CD4-positive, alpha-beta T cell (primary cell): ENCODE results near the gene SEMA7A. TPM values are rescaled to one million over a fixed set of nuclear protein-coding genes. Genes with fewer than 3 reads are reported as not detected.

Experiments
- ATAC-seq: fragments of 200-7000 bp; cut with Tn5 transposase; one replicate; pipeline ENCODE4 v1.10.0; 2022; ENCODE audit warnings: mild to moderate bottlenecking; ENCODE audit not compliant: poor library complexity
- CTCF ChIA-PET: fragments of 350-600 bp; sonication (Branson Sonifier 250); formaldehyde crosslinking; loops from one replicate; lab custom pipeline; 2021; ENCODE audit warnings: antibody characterized with exemption, inconsistent platforms; lab: Charles Lee
- POLR2A ChIA-PET: fragments of 350-600 bp; sonication (Branson Sonifier 250); formaldehyde crosslinking; loops from one replicate; lab custom pipeline; 2021; ENCODE audit warnings: antibody characterized with exemption, inconsistent platforms; lab: Charles Lee
- DNase-seq, 14 experiments: peaks; one replicate each; pipeline ENCODE4 v3.0.0-alpha.2; 2013 to 2020; ENCODE audit warnings: mixed read lengths in 2 of 14
- H3K27ac ChIP-seq, 2 donors: one replicate each; pipeline versions ENCODE4 v1.5.1 to v1.7.0; 2013; ENCODE audit warnings: low read length in 2 of 2, low read depth in 1 of 2, mild to moderate bottlenecking in 1 of 2
- H3K27me3 ChIP-seq, 2 experiments: 1 replicate in 1 of 2; 2 replicates in 1 of 2; pipeline versions ENCODE4 v1.6.1 to v1.7.0; 2013; ENCODE audit warnings: low read length in 2 of 2, control low read depth in 1 of 2, mild to moderate bottlenecking in 1 of 2, moderate library complexity in 1 of 2; ENCODE audit not compliant: insufficient read depth in 2 of 2, control insufficient read depth in 1 of 2
- H3K36me3 ChIP-seq: one replicate; pipeline ENCODE4 v1.6.1; 2013; ENCODE audit warnings: low read length, control low read depth; ENCODE audit not compliant: insufficient read depth
- H3K4me1 ChIP-seq: one replicate; pipeline ENCODE4 v1.6.1; 2013; ENCODE audit warnings: low read length, control low read depth; ENCODE audit not compliant: insufficient read depth
- H3K4me3 ChIP-seq: one replicate; pipeline ENCODE4 v1.5.1; 2013; ENCODE audit warnings: mild to moderate bottlenecking, low read length, moderate library complexity
- H3K9me3 ChIP-seq, 2 experiments: 1 replicate in 1 of 2; 2 replicates in 1 of 2; pipeline versions ENCODE4 v1.6.1 to v1.7.0; 2013; ENCODE audit warnings: low read length in 2 of 2, mild to moderate bottlenecking in 2 of 2, control low read depth in 1 of 2, moderate library complexity in 1 of 2; ENCODE audit not compliant: control insufficient read depth in 1 of 2, insufficient read depth in 1 of 2
- H3K27ac Mint-ChIP-seq: one replicate; pipeline ENCODE4 v1.8.0; 2020; ENCODE audit warnings: mixed read lengths
- H3K27me3 Mint-ChIP-seq: one replicate; pipeline ENCODE4 v1.8.0; 2021; ENCODE audit warnings: mixed read lengths
- H3K36me3 Mint-ChIP-seq: one replicate; pipeline ENCODE4 v1.8.0; 2021; ENCODE audit warnings: low read depth, mixed read lengths
- H3K4me1 Mint-ChIP-seq: one replicate; pipeline ENCODE4 v1.8.0; 2021; ENCODE audit warnings: low read depth, mixed read lengths
- H3K4me3 Mint-ChIP-seq: one replicate; pipeline ENCODE4 v1.8.0; 2020; ENCODE audit warnings: mild to moderate bottlenecking, mixed read lengths
- H3K9me3 Mint-ChIP-seq: one replicate; pipeline ENCODE4 v1.8.0; 2020; ENCODE audit warnings: mixed read lengths
- intact Hi-C, 2 experiments: fragments of 100-400 bp; cut with DNase I in 1 of 2; cut with micrococcal nuclease in 1 of 2; formaldehyde crosslinking; loops; one replicate each; pipeline versions ENCODE4 v1.15.1 to v1.9.0; 2023 to 2025; cut with DNase I, micrococcal nuclease
- total RNA-seq, 174 experiments: library from RNA in 2 of 174; stranded (reverse) in 2 of 174; gene quantifications; one replicate each; pipeline ENCODE4 v1.2.3 and lab custom pipeline; 2021 to 2026
- TF ChIP-seq, protein P1 (sequence below): fragments of 200-600 bp; IDR thresholded peaks from one replicate; pipeline ENCODE4 v1.8.0; 2022; ENCODE audit warnings: antibody characterized with exemption, mild to moderate bottlenecking

SEMA7A gene
- total RNA-seq, 2 experiments from 2014 or later, result 2.3 to 2.7 TPM

- no peaks in the 10 kb centered on the region for H3K9me3 Mint-ChIP-seq
- no peaks in the 10 kb centered on the region for H3K27me3 Mint-ChIP-seq
- H3K4me1 ChIP-seq, result peaks cover 20% of the 10 kb centered on the region
- ATAC-seq (no peak), DNase-seq (no peak)
- H3K4me3 ChIP-seq, result no peak overlapping the region
- ChIA-PET POLR2A (interaction anchor here (1.0 kb wide), 1 partner anchor 32 kb away, joined by 3 read pairs; no protein-coding TSS in a partner anchor), CTCF (interaction anchor here (0.6 to 1.9 kb wide), 2 partner anchors 49 to 519 kb away, joined by 3 to 8 read pairs; no protein-coding TSS in a partner anchor)
- H3K36me3 ChIP-seq, result no peaks in the 10 kb centered on the region
- no peak overlapping the region for H3K27ac Mint-ChIP-seq
- H3K4me1 Mint-ChIP-seq, result peaks cover 16% of the 10 kb centered on the region
- no peak overlapping the region for H3K27ac ChIP-seq
- TF ChIP-seq, protein P1, sequence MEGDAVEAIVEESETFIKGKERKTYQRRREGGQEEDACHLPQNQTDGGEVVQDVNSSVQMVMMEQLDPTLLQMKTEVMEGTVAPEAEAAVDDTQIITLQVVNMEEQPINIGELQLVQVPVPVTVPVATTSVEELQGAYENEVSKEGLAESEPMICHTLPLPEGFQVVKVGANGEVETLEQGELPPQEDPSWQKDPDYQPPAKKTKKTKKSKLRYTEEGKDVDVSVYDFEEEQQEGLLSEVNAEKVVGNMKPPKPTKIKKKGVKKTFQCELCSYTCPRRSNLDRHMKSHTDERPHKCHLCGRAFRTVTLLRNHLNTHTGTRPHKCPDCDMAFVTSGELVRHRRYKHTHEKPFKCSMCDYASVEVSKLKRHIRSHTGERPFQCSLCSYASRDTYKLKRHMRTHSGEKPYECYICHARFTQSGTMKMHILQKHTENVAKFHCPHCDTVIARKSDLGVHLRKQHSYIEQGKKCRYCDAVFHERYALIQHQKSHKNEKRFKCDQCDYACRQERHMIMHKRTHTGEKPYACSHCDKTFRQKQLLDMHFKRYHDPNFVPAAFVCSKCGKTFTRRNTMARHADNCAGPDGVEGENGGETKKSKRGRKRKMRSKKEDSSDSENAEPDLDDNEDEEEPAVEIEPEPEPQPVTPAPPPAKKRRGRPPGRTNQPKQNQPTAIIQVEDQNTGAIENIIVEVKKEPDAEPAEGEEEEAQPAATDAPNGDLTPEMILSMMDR, result no peak
- peak overlapping the region; percentile 72 for H3K4me3 Mint-ChIP-seq
- H3K9me3 ChIP-seq, result no peaks in the 10 kb centered on the region
- intact Hi-C loops, result no loop called here
- H3K27me3 ChIP-seq, result no peaks in the 10 kb centered on the region
- H3K36me3 Mint-ChIP-seq, result no peaks in the 10 kb centered on the region
These were observed 2.1 kb downstream of the SEMA7A start for GRCh38 chr15:74431645-74432044.

- Mint-ChIP-seq H3K27ac (no peak overlapping the region), H3K4me1 (peaks cover 16% of the 10 kb centered on the region), H3K9me3 (no peaks in the 10 kb centered on the region), H3K27me3 (no peaks in the 10 kb centered on the region), H3K36me3 (no peaks in the 10 kb centered on the region), H3K4me3 (peak overlapping the region; percentile 44)
- ChIA-PET POLR2A (no interaction called here), CTCF (interaction anchor here (1.9 kb wide), 1 partner anchor 49 kb away, joined by 8 read pairs; no protein-coding TSS in a partner anchor)
- H3K36me3 ChIP-seq, result no peaks in the 10 kb centered on the region
- peaks cover 20% of the 10 kb centered on the region for H3K4me1 ChIP-seq
- no peak overlapping the region for H3K4me3 ChIP-seq
- TF ChIP-seq, protein P1, result no peak
- ATAC-seq (no peak), DNase-seq (no peak)
- H3K9me3 ChIP-seq, result no peaks in the 10 kb centered on the region
- intact Hi-C loops, result no loop called here
- no peak overlapping the region for H3K27ac ChIP-seq
- H3K27me3 ChIP-seq, result no peaks in the 10 kb centered on the region
These were observed 2.6 kb downstream of the SEMA7A start for GRCh38 chr15:74431116-74431515.

- Mint-ChIP-seq H3K4me1 (peaks cover 16% of the 10 kb centered on the region), H3K4me3 (no peak overlapping the region)
These were observed 3.2 kb downstream of the SEMA7A start for GRCh38 chr15:74430510-74430951.

More at GRCh38 chr15:74430510-74430951, 3.2 kb downstream of the SEMA7A start:
- Histone ChIP-seq H3K36me3 (no peaks in the 10 kb centered on the region), H3K4me3 (no peak overlapping the region), H3K9me3 (no peaks in the 10 kb centered on the region), H3K27ac (no peak overlapping the region), H3K4me1 (peaks cover 20% of the 10 kb centered on the region), H3K27me3 (no peaks in the 10 kb centered on the region)
- TF ChIP-seq, protein P1, result no peak
- intact Hi-C loops, result no loop called here
- POLR2A ChIA-PET, result no interaction called here
- CTCF ChIA-PET, result interaction anchor here (1.9 kb wide), 1 partner anchor 48 kb away, joined by 8 read pairs; no protein-coding TSS in a partner anchor
- ATAC-seq (no peak), DNase-seq (peak in 1 of 14 experiments; percentile 19)
- H3K9me3 Mint-ChIP-seq, result no peaks in the 10 kb centered on the region
- H3K27ac Mint-ChIP-seq, result no peak overlapping the region
- H3K36me3 Mint-ChIP-seq, result no peaks in the 10 kb centered on the region
- no peaks in the 10 kb centered on the region for H3K27me3 Mint-ChIP-seq
